Erythroblast (primary cell): ENCODE results near the gene FHAD1.

Experiments used
- GATA1 ChIP-seq: IDR thresholded peaks from 2 replicates; pipeline ENCODE4 v1.6.1; 2011; ENCODE audit warnings: low read depth, mild to moderate bottlenecking, control low read depth, low read length, moderate library complexity
- POLR2A ChIP-seq: IDR thresholded peaks from 2 replicates; pipeline ENCODE4 v1.6.1; 2011; ENCODE audit warnings: mild to moderate bottlenecking, low read length

DNA sequence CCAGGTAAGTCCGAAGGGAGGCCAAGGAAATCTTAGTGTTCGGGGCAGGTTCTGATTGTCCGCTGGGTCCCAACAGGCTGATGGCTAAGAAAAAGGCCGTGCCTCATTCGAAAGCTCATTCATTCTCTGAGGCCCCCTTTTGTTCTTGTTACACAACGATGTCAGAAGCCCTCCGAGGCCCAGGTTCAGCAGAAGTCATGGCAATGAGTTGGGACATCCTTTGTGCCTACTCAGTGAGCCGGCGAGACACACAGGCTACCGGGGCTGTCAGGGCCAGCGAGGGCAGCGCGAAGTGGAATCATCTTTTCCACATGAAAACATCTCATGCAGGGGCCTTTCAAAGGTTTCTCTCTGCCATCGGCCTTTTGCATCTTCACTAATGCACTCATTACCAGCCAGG, 113.7 kb downstream of the FHAD1 start:
- TF ChIP-seq POLR2A (no peak), GATA1 (no peak)
